ENCODE results near the gene CIROP. TPM values are rescaled to one million over a fixed set of nuclear protein-coding genes. Genes with fewer than 3 reads are reported as not detected.

Gene CIROP
- total RNA-seq, 1 experiment from 2014 or later: not detected

DNA sequence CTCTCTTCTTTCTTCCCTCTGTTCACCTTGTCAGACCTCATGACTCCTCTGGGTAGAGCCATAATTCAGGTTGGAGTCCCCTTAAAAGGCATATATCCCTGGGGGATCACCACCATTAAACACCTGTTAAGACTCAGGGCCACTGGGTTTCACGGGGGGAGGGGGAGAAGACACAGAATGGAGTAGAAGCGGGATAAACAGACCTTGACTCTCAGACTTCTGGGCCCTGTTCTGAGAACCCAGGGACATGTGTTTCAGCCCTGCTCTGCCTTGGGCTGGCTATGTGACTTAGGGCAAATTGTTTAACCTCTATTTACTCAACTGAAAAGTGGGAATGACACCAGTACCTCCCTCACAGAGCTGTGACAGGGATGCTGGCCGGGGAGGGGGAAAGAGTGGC, 52.1 kb downstream of the CIROP start:
- H3K27me3 Mint-ChIP-seq (ENCODE audit: low read depth): peaks cover 8% of the 10 kb centered on the region
- Histone ChIP-seq H3K56ac (ENCODE audit: insufficient read length, low read depth, low read length) (no peak overlapping the region), H2AK5ac (ENCODE audit: insufficient read length, low read length) (no peak overlapping the region), H3K9ac (ENCODE audit: extremely low read depth, insufficient read length, low read length) (no peak overlapping the region), H4K8ac (replicated peaks; ENCODE audit: insufficient read length, low read depth, low read length) (no peak overlapping the region), H2BK5ac (ENCODE audit: insufficient read length, low read length) (no peak overlapping the region), H3K4me1 (ENCODE audit: insufficient read depth, low read length) (no peaks in the 10 kb centered on the region; the same call in 1 of the 2 replicates), H2BK20ac (ENCODE audit: low read depth, low read length, poor library complexity, severe bottlenecking) (no peak overlapping the region), H4K20me1 (ENCODE audit: control insufficient read depth, insufficient read depth, insufficient read length) (no peaks in the 10 kb centered on the region), H3K4me2 (ENCODE audit: insufficient read depth, insufficient read length, low read length) (no peak overlapping the region), H2BK12ac (ENCODE audit: insufficient read length, low read depth, low read length) (no peak overlapping the region), H3K4ac (ENCODE audit: low read depth, low read length) (no peak overlapping the region), H3K9me3 (ENCODE audit: control insufficient read depth, low read depth, low read length) (no peaks in the 10 kb centered on the region), H3K27ac (ENCODE audit: insufficient read length, low read depth, low read length) (no peak overlapping the region), H4K5ac (ENCODE audit: insufficient read length, low read depth, low read length) (no peak overlapping the region), H3K79me2 (ENCODE audit: insufficient read depth, low read length) (no peaks in the 10 kb centered on the region), H2BK15ac (ENCODE audit: low read depth, low read length) (no peak overlapping the region), H3K18ac (ENCODE audit: insufficient read length, low read depth, low read length) (no peak overlapping the region), H3K79me1 (ENCODE audit: insufficient read depth, low read depth, low read length, poor library complexity, severe bottlenecking) (no peaks in the 10 kb centered on the region), H2BK120ac (ENCODE audit: low read depth, low read length, poor library complexity, severe bottlenecking) (no peak overlapping the region), H3K14ac (ENCODE audit: insufficient read depth, low read length) (no peak overlapping the region), H3T11ph (ENCODE audit: low read length) (no peak overlapping the region), H3K23ac (ENCODE audit: insufficient read length, low read depth, low read length) (no peak overlapping the region), H2AFZ (ENCODE audit: low read length) (no peak overlapping the region), H3K27me3 (ENCODE audit: insufficient read depth, low read length) (no peaks in the 10 kb centered on the region), H3K23me2 (ENCODE audit: insufficient read length, low read depth, low read length, poor library complexity, severe bottlenecking) (peaks cover 10% of the 10 kb centered on the region), H4K91ac (ENCODE audit: insufficient read length, low read depth, low read length) (no peak overlapping the region)
- WGBS (ENCODE audit: extremely low coverage, insufficient read length, low lambda C conversion rate): no CpG with 5 or more reads among the region's 3 CpGs
- DNase-seq: no peak
- TF ChIP-seq, protein P1, sequence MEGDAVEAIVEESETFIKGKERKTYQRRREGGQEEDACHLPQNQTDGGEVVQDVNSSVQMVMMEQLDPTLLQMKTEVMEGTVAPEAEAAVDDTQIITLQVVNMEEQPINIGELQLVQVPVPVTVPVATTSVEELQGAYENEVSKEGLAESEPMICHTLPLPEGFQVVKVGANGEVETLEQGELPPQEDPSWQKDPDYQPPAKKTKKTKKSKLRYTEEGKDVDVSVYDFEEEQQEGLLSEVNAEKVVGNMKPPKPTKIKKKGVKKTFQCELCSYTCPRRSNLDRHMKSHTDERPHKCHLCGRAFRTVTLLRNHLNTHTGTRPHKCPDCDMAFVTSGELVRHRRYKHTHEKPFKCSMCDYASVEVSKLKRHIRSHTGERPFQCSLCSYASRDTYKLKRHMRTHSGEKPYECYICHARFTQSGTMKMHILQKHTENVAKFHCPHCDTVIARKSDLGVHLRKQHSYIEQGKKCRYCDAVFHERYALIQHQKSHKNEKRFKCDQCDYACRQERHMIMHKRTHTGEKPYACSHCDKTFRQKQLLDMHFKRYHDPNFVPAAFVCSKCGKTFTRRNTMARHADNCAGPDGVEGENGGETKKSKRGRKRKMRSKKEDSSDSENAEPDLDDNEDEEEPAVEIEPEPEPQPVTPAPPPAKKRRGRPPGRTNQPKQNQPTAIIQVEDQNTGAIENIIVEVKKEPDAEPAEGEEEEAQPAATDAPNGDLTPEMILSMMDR (conservative IDR thresholded peaks at IDR 0.05): no peak
- H3K4me1 Mint-ChIP-seq: peaks cover 14 to 17% of the 10 kb centered on the region in 2 experiments
- H3K36me3 Mint-ChIP-seq (ENCODE audit: insufficient read depth in 1 of 3, low read depth in 3 of 3): peaks cover 10 to 42% (median 21%) of the 10 kb centered on the region in 3 experiments
- H3K27ac Mint-ChIP-seq: peak overlapping the region in 2 of 3 experiments; percentile 48 to 56; a peak in 1 of 7 replicates
- no peaks in the 10 kb centered on the region for H3K9me3 Mint-ChIP-seq
- no peak overlapping the region for H3K4me3 Mint-ChIP-seq

Measured in H9 (cell line).